ENCODE measurements around the gene SCRT2.

The SCRT2 gene

GRCh38 chr20:623021-623420 lies 52.6 kb downstream of the SCRT2 start:
- no peak for DNase-seq

GRCh38 chr20:622161-622560 lies 53.4 kb downstream of the SCRT2 start:
- DNase-seq, result no peak

- DNase-seq, result no peak
These were observed 54.4 kb downstream of the SCRT2 start for GRCh38 chr20:621125-621756.

- no peak for DNase-seq
These were observed 55.4 kb downstream of the SCRT2 start for GRCh38 chr20:620246-620645.

GRCh38 chr20:618980-619379 lies 56.6 kb downstream of the SCRT2 start:
- DNase-seq, result no peak

- DNase-seq, result no peak
These were observed 57.5 kb downstream of the SCRT2 start for GRCh38 chr20:617934-618690.

- DNase-seq, result no peak
These were observed 60.1 kb downstream of the SCRT2 start for GRCh38 chr20:615514-615913.

GRCh38 chr20:611843-612185 lies 63.8 kb downstream of the SCRT2 start:
- DNase-seq, result no peak

Measured in NCI-H2107 (cell line).